ENCODE results near the gene RAPGEF3. TPM values are rescaled to one million over a fixed set of nuclear protein-coding genes. Genes with fewer than 3 reads are reported as not detected.

The RAPGEF3 gene
- total RNA-seq, 1 donor from 2014 or later, result 8.4 TPM

- H3K9ac ChIP-seq (ENCODE audit: low read depth in 1 of 3, low read length in 3 of 3), result no peak overlapping the region
- H3K27me3 ChIP-seq (ENCODE audit: control insufficient read depth in 3 of 3, insufficient read depth in 3 of 3, low read length in 3 of 3), result peaks cover 3 to 15% (median 6%) of the 10 kb centered on the region in 3 donors
- H3K9me3 ChIP-seq (ENCODE audit: control insufficient read depth in 3 of 3, low read length in 3 of 3), result no peaks in the 10 kb centered on the region
- H3K4me3 ChIP-seq (ENCODE audit: low read length in 3 of 3), result no peak overlapping the region
- peaks cover 2 to 10% (median 5%) of the 10 kb centered on the region in 3 donors for H3K4me1 ChIP-seq (ENCODE audit: control insufficient read depth in 3 of 3, insufficient read depth in 3 of 3, low read length in 3 of 3)
- no peak overlapping the region for H3K27ac ChIP-seq (ENCODE audit: low read depth, low read length)
- H3K36me3 ChIP-seq (ENCODE audit: control insufficient read depth in 3 of 3, insufficient read depth in 3 of 3, low read length in 3 of 3), result peaks cover 0 to 4% (median 0%) of the 10 kb centered on the region in 3 donors
Measured at GRCh38 chr12:47746073-47746472, 12.6 kb downstream of the RAPGEF3 start.

GRCh38 chr12:47745485-47746041 lies 13.1 kb downstream of the RAPGEF3 start:
- Histone ChIP-seq H3K4me3 (ENCODE audit: low read length in 3 of 3) (no peak overlapping the region), H3K4me1 (ENCODE audit: control insufficient read depth in 3 of 3, insufficient read depth in 3 of 3, low read length in 3 of 3) (peaks cover 5 to 14% (median 10%) of the 10 kb centered on the region in 3 donors), H3K27me3 (ENCODE audit: control insufficient read depth in 3 of 3, insufficient read depth in 3 of 3, low read length in 3 of 3) (peaks cover 3 to 15% (median 6%) of the 10 kb centered on the region in 3 donors), H3K9ac (ENCODE audit: low read depth in 1 of 3, low read length in 3 of 3) (no peak overlapping the region), H3K27ac (ENCODE audit: low read depth, low read length) (no peak overlapping the region), H3K36me3 (ENCODE audit: control insufficient read depth in 3 of 3, insufficient read depth in 3 of 3, low read length in 3 of 3) (peaks cover 0 to 4% (median 0%) of the 10 kb centered on the region in 3 donors), H3K9me3 (ENCODE audit: control insufficient read depth in 3 of 3, low read length in 3 of 3) (no peaks in the 10 kb centered on the region)

GRCh38 chr12:47744778-47745436 lies 13.8 kb downstream of the RAPGEF3 start:
- peaks cover 11 to 18% (median 16%) of the 10 kb centered on the region in 3 donors for H3K4me1 ChIP-seq (ENCODE audit: control insufficient read depth in 3 of 3, insufficient read depth in 3 of 3, low read length in 3 of 3)
- no peaks in the 10 kb centered on the region for H3K9me3 ChIP-seq (ENCODE audit: control insufficient read depth in 3 of 3, low read length in 3 of 3)
- H3K4me3 ChIP-seq (ENCODE audit: low read length in 3 of 3), result no peak overlapping the region
- H3K27me3 ChIP-seq (ENCODE audit: control insufficient read depth in 3 of 3, insufficient read depth in 3 of 3, low read length in 3 of 3), result peaks cover 3 to 15% (median 6%) of the 10 kb centered on the region in 3 donors
- H3K27ac ChIP-seq (ENCODE audit: low read depth, low read length), result no peak overlapping the region
- peaks cover 0 to 4% (median 0%) of the 10 kb centered on the region in 3 donors for H3K36me3 ChIP-seq (ENCODE audit: control insufficient read depth in 3 of 3, insufficient read depth in 3 of 3, low read length in 3 of 3)
- no peak overlapping the region for H3K9ac ChIP-seq (ENCODE audit: low read depth in 1 of 3, low read length in 3 of 3)

- H3K4me3 ChIP-seq (ENCODE audit: low read length in 3 of 3), result no peak overlapping the region
- H3K27ac ChIP-seq (ENCODE audit: low read depth, low read length), result no peak overlapping the region
Measured at GRCh38 chr12:47744005-47744651, 14.6 kb downstream of the RAPGEF3 start.

GRCh38 chr12:47743311-47743860 lies 15.3 kb downstream of the RAPGEF3 start:
- no peak overlapping the region for H3K4me3 ChIP-seq (ENCODE audit: low read length in 3 of 3)
- H3K36me3 ChIP-seq (ENCODE audit: control insufficient read depth in 3 of 3, insufficient read depth in 3 of 3, low read length in 3 of 3), result no peaks in the 10 kb centered on the region
- peaks cover 16 to 28% (median 25%) of the 10 kb centered on the region in 3 donors for H3K4me1 ChIP-seq (ENCODE audit: control insufficient read depth in 3 of 3, insufficient read depth in 3 of 3, low read length in 3 of 3)
- no peaks in the 10 kb centered on the region for H3K9me3 ChIP-seq (ENCODE audit: control insufficient read depth in 3 of 3, low read length in 3 of 3)
- peaks cover 3 to 15% (median 6%) of the 10 kb centered on the region in 3 donors for H3K27me3 ChIP-seq (ENCODE audit: control insufficient read depth in 3 of 3, insufficient read depth in 3 of 3, low read length in 3 of 3)
- peak overlapping the region in 1 of 3 donors; percentile 16 for H3K9ac ChIP-seq (ENCODE audit: low read depth in 1 of 3, low read length in 3 of 3)
- H3K27ac ChIP-seq (ENCODE audit: low read depth, low read length), result no peak overlapping the region

More at GRCh38 chr12:47744005-47744651, 14.6 kb downstream of the RAPGEF3 start:
- Histone ChIP-seq H3K27me3 (ENCODE audit: control insufficient read depth in 3 of 3, insufficient read depth in 3 of 3, low read length in 3 of 3) (peaks cover 3 to 15% (median 6%) of the 10 kb centered on the region in 3 donors), H3K4me1 (ENCODE audit: control insufficient read depth in 3 of 3, insufficient read depth in 3 of 3, low read length in 3 of 3) (peaks cover 16 to 26% (median 24%) of the 10 kb centered on the region in 3 donors), H3K9ac (ENCODE audit: low read depth in 1 of 3, low read length in 3 of 3) (peak overlapping the region in 1 of 3 donors; percentile 16), H3K36me3 (ENCODE audit: control insufficient read depth in 3 of 3, insufficient read depth in 3 of 3, low read length in 3 of 3) (peaks cover 0 to 4% (median 0%) of the 10 kb centered on the region in 3 donors), H3K9me3 (ENCODE audit: control insufficient read depth in 3 of 3, low read length in 3 of 3) (no peaks in the 10 kb centered on the region)

GRCh38 chr12:47742253-47742825 lies 16.3 kb downstream of the RAPGEF3 start:
- H3K4me1 ChIP-seq (ENCODE audit: control insufficient read depth in 3 of 3, insufficient read depth in 3 of 3, low read length in 3 of 3), result peaks cover 22 to 36% (median 35%) of the 10 kb centered on the region in 3 donors
- H3K4me3 ChIP-seq (ENCODE audit: low read length in 3 of 3), result no peak overlapping the region
- no peak overlapping the region for H3K9ac ChIP-seq (ENCODE audit: low read depth in 1 of 3, low read length in 3 of 3)
- H3K9me3 ChIP-seq (ENCODE audit: control insufficient read depth in 3 of 3, low read length in 3 of 3), result no peaks in the 10 kb centered on the region
- H3K27me3 ChIP-seq (ENCODE audit: control insufficient read depth in 3 of 3, insufficient read depth in 3 of 3, low read length in 3 of 3), result peaks cover 3 to 15% (median 6%) of the 10 kb centered on the region in 3 donors
- H3K36me3 ChIP-seq (ENCODE audit: control insufficient read depth in 3 of 3, insufficient read depth in 3 of 3, low read length in 3 of 3), result no peaks in the 10 kb centered on the region
- H3K27ac ChIP-seq (ENCODE audit: low read depth, low read length), result no peak overlapping the region

- Histone ChIP-seq H3K36me3 (ENCODE audit: control insufficient read depth in 3 of 3, insufficient read depth in 3 of 3, low read length in 3 of 3) (no peaks in the 10 kb centered on the region), H3K4me1 (ENCODE audit: control insufficient read depth in 3 of 3, insufficient read depth in 3 of 3, low read length in 3 of 3) (peaks cover 32 to 46% (median 45%) of the 10 kb centered on the region in 3 donors), H3K27ac (ENCODE audit: low read depth, low read length) (no peak overlapping the region), H3K27me3 (ENCODE audit: control insufficient read depth in 3 of 3, insufficient read depth in 3 of 3, low read length in 3 of 3) (peaks cover 0 to 11% (median 6%) of the 10 kb centered on the region in 3 donors), H3K9me3 (ENCODE audit: control insufficient read depth in 3 of 3, low read length in 3 of 3) (no peaks in the 10 kb centered on the region), H3K4me3 (ENCODE audit: low read length in 3 of 3) (no peak overlapping the region), H3K9ac (ENCODE audit: low read depth in 1 of 3, low read length in 3 of 3) (no peak overlapping the region)
Measured at GRCh38 chr12:47741340-47741703, 17.4 kb downstream of the RAPGEF3 start.

- Histone ChIP-seq H3K27me3 (ENCODE audit: control insufficient read depth in 3 of 3, insufficient read depth in 3 of 3, low read length in 3 of 3) (peaks cover 0 to 10% (median 6%) of the 10 kb centered on the region in 3 donors), H3K27ac (ENCODE audit: low read depth, low read length) (no peak overlapping the region), H3K4me1 (ENCODE audit: control insufficient read depth in 3 of 3, insufficient read depth in 3 of 3, low read length in 3 of 3) (peaks cover 38 to 52% (median 50%) of the 10 kb centered on the region in 3 donors), H3K4me3 (ENCODE audit: low read length in 3 of 3) (no peak overlapping the region), H3K9ac (ENCODE audit: low read depth in 1 of 3, low read length in 3 of 3) (no peak overlapping the region), H3K36me3 (ENCODE audit: control insufficient read depth in 3 of 3, insufficient read depth in 3 of 3, low read length in 3 of 3) (no peaks in the 10 kb centered on the region), H3K9me3 (ENCODE audit: control insufficient read depth in 3 of 3, low read length in 3 of 3) (no peaks in the 10 kb centered on the region)
Measured at GRCh38 chr12:47740606-47741339, 17.9 kb downstream of the RAPGEF3 start.

- Histone ChIP-seq H3K9ac (ENCODE audit: low read depth in 1 of 3, low read length in 3 of 3) (peak overlapping the region in 1 of 3 donors; percentile 2), H3K9me3 (ENCODE audit: control insufficient read depth in 3 of 3, low read length in 3 of 3) (no peaks in the 10 kb centered on the region), H3K27ac (ENCODE audit: low read depth, low read length) (no peak overlapping the region), H3K4me3 (ENCODE audit: low read length in 3 of 3) (no peak overlapping the region), H3K27me3 (ENCODE audit: control insufficient read depth in 3 of 3, insufficient read depth in 3 of 3, low read length in 3 of 3) (peaks cover 0 to 12% (median 6%) of the 10 kb centered on the region in 3 donors), H3K4me1 (ENCODE audit: control insufficient read depth in 3 of 3, insufficient read depth in 3 of 3, low read length in 3 of 3) (peaks cover 46 to 60% (median 58%) of the 10 kb centered on the region in 3 donors), H3K36me3 (ENCODE audit: control insufficient read depth in 3 of 3, insufficient read depth in 3 of 3, low read length in 3 of 3) (no peaks in the 10 kb centered on the region)
Measured at GRCh38 chr12:47739979-47740378, 18.7 kb downstream of the RAPGEF3 start.

Measured in skeletal muscle tissue (tissue), 4 donors.